MCF 10A (cell line): ENCODE measurements around the gene OR51E1. TPM values are rescaled to one million over a fixed set of nuclear protein-coding genes. Genes with fewer than 3 reads are reported as not detected.

ENCODE experiments used
- BruUV-seq: library from RNA; stranded (reverse); fragments of 400-500 nt; replicated peaks from 2 replicates; lab custom pipeline; 2021; lab: Mats Ljungman, UMichigan
- CTCF ChIA-PET: fragments of 300-600 bp; sonication (Branson Sonifier 250); formaldehyde crosslinking; extraction: SDS; loops from one replicate; lab custom pipeline; 2021; ENCODE audit warnings: antibody characterized with exemption, inconsistent platforms; lab: Yijun Ruan, JAX
- POLR2A ChIA-PET: fragments of 300-600, 350-650 bp; sonication (Branson Sonifier 250); formaldehyde crosslinking; extraction: SDS; loops from one replicate; lab custom pipeline; 2020; ENCODE audit warnings: antibody characterized with exemption, inconsistent platforms; lab: Yijun Ruan, JAX
- DNase-seq: peaks from one replicate; pipeline ENCODE4 v3.0.0-alpha.2; 2018; ENCODE audit not compliant: unreplicated experiment
- H3K27ac Mint-ChIP-seq: one replicate; pipeline ENCODE4 v1.8.0; 2022; ENCODE audit warnings: mild to moderate bottlenecking, low read depth, mixed read lengths; ENCODE audit not compliant: unreplicated experiment
- H3K27me3 Mint-ChIP-seq: one replicate; pipeline ENCODE4 v1.8.0; 2022; ENCODE audit warnings: mixed read lengths; ENCODE audit not compliant: insufficient read depth, unreplicated experiment
- H3K36me3 Mint-ChIP-seq: one replicate; pipeline ENCODE4 v1.8.0; 2022; ENCODE audit warnings: mild to moderate bottlenecking, moderate library complexity, mixed read lengths; ENCODE audit not compliant: insufficient read depth, unreplicated experiment
- H3K4me1 Mint-ChIP-seq: one replicate; pipeline ENCODE4 v1.8.0; 2022; ENCODE audit warnings: mixed read lengths; ENCODE audit not compliant: insufficient read depth, unreplicated experiment
- H3K4me3 Mint-ChIP-seq: one replicate; pipeline ENCODE4 v1.8.0; 2022; ENCODE audit warnings: mild to moderate bottlenecking, moderate library complexity, mixed read lengths; ENCODE audit not compliant: unreplicated experiment
- H3K9me3 Mint-ChIP-seq: one replicate; pipeline ENCODE4 v1.8.0; 2022; ENCODE audit warnings: mixed read lengths; ENCODE audit not compliant: unreplicated experiment
- intact Hi-C: fragments of 100-400 bp; cut with micrococcal nuclease; formaldehyde crosslinking; loops from 2 replicates; pipeline ENCODE4 v1.14.1; 2022
- total RNA-seq: library from RNA; stranded (reverse); gene quantifications from 2 replicates; pipeline ENCODE4 v1.2.3, GENCODE V29; 2022
- TF ChIP-seq, protein P1 (sequence below): fragments of 200-600 bp; IDR thresholded peaks from one replicate; pipeline ENCODE4 v1.8.0; 2022; ENCODE audit warnings: antibody characterized with exemption, mild to moderate bottlenecking; ENCODE audit not compliant: unreplicated experiment

Gene OR51E1
- total RNA-seq, 1 experiment from 2014 or later, result not detected

DNA sequence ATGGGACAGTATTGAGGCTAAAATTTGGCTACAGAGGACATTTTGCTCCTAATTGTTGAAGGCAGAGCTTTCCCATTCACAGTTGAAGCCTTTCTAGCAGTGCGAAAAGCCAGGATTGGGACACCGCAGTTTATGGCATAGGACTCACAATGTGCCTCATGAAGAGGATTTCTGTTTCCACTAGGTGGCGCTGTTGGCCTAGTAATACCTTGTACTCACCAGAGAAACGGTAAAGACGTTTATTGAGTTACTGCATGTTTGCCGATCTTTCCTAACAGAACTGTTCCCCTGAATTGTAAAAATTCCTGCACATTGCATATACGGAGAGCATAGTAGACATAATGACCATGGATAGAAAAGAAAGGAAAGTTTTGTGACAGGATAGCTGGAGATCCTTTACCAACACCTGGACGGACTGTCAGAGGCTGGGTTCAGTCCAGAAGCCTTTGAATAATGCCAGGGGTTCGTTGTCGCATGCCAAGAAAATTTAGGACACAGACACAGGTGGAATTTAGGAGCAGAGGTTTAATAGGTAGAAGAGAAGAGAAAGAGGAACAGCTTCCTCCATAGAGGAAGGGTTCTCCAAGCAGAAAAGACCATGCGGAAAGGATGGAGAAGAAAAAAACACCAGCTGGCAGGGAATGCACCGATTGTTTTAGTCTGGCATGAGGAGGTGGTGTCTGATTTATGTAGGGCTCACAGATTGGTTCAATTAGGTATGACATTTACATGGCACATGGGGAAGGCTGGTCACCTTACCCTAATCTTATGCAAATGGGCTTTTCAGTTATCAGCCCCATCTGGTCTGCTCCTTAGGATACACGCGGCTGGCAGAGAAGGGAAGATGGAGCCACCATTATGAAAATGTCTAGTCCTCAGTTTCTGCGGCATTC lies 17.3 kb upstream of the OR51E1 start:
- DNase-seq, result peak; percentile 88
- intact Hi-C loops, result loop anchor here (1.0 to 5.0 kb wide), 5 partner anchors 378 to 1181 kb away; partner anchors contain the start of gene OR52N2
- TF ChIP-seq, protein P1, sequence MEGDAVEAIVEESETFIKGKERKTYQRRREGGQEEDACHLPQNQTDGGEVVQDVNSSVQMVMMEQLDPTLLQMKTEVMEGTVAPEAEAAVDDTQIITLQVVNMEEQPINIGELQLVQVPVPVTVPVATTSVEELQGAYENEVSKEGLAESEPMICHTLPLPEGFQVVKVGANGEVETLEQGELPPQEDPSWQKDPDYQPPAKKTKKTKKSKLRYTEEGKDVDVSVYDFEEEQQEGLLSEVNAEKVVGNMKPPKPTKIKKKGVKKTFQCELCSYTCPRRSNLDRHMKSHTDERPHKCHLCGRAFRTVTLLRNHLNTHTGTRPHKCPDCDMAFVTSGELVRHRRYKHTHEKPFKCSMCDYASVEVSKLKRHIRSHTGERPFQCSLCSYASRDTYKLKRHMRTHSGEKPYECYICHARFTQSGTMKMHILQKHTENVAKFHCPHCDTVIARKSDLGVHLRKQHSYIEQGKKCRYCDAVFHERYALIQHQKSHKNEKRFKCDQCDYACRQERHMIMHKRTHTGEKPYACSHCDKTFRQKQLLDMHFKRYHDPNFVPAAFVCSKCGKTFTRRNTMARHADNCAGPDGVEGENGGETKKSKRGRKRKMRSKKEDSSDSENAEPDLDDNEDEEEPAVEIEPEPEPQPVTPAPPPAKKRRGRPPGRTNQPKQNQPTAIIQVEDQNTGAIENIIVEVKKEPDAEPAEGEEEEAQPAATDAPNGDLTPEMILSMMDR, result peak; percentile 73
- Mint-ChIP-seq H3K4me1 (no peaks in the 10 kb centered on the region), H3K9me3 (peaks cover 7% of the 10 kb centered on the region), H3K4me3 (no peak overlapping the region), H3K36me3 (no peaks in the 10 kb centered on the region), H3K27ac (no peak overlapping the region), H3K27me3 (peaks cover 45% of the 10 kb centered on the region)
- CTCF ChIA-PET, result interaction anchor here (0.6 to 9.2 kb wide), 30 partner anchors 10 to 756 kb away, joined by 3 to 122 read pairs (median 3); partner anchors contain the start of gene OR51D1
- POLR2A ChIA-PET, result no interaction called here
- BruUV-seq, result no TSS peak

DNA sequence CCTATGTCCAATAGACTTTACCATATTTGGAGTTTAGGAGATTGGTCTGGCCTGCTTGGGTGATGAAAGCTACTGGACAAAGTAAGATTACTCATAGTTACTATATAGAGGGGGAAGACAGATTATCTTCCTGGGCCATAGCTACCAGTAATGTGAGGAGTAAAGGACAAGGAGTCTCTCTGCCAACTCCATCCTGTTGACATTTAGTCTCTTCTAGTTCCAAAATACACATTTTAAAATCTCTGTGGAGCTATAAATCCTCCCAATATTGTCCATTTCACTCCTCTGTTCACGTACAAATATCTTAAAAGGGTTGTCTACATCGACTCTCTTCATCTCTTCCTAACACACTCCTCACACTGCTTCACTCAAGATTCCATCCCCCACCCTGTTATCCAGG lies 7.6 kb upstream of the OR51E1 start:
- no peaks in the 10 kb centered on the region for H3K9me3 Mint-ChIP-seq
- intact Hi-C loops, result loop anchor here (2.0 kb wide), 1 partner anchor 191 kb away; no protein-coding TSS in a partner anchor
- no peaks in the 10 kb centered on the region for H3K4me1 Mint-ChIP-seq
- H3K27ac Mint-ChIP-seq, result no peak overlapping the region
- TF ChIP-seq, protein P1, result no peak
- no peaks in the 10 kb centered on the region for H3K36me3 Mint-ChIP-seq
- no peak overlapping the region for H3K4me3 Mint-ChIP-seq
- CTCF ChIA-PET, result interaction anchor here (0.5 to 4.5 kb wide), 47 partner anchors 9 to 644 kb away, joined by 3 to 122 read pairs (median 4); partner anchors contain the start of gene TRIM68
- H3K27me3 Mint-ChIP-seq, result peaks cover 2% of the 10 kb centered on the region
- DNase-seq, result no peak
- POLR2A ChIA-PET, result no interaction called here
- BruUV-seq, result no TSS peak

DNA sequence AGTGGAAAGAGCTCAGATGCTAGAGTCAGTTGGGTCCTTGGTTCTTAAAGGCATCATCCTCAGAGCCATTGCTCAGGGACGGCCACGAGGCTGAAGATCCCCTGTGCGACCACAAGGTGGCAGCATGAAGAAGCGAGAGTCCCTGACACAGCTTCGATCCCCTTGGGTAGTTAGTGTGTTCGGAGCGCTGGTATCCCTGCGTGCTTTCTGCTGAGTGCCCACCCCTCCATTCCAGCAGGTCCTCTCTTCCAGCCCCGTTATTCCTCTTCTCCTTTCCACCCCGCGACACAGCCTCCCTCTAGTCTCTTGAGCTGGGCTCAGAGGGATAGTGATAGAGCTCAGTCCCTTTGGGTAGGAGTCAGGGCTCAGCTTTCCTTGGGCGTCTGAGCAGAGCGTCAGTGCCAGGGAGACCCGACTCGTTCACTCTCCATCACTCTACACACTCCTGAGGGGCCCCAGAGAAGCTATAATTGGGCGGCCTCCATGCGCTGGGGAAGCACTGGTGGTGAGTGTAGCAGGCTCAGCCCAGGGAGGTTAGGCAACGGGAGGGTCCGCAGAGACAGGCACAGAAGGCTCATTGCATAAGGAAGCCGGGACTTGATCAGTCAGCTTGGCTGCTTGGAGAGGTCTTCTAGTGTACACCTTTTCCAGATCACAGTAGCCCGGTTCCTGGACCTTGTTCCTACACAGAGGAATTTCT lies 6.7 kb upstream of the OR51E1 start, which contains the start of gene OR51D1:
OR51D1 (plus strand) TSS at position 516 of the 700 bp plus-strand sequence. CDS start 2,314 bp downstream, outside the sequence.
- no peak within 1 kb of the TSS for H3K4me3 Mint-ChIP-seq
- no TSS peak for BruUV-seq
- H3K27me3 Mint-ChIP-seq, result no peaks in the 10 kb centered on the region
- no peaks in the 10 kb centered on the region for H3K36me3 Mint-ChIP-seq
- H3K4me1 Mint-ChIP-seq, result no peaks in the 10 kb centered on the region
- H3K9me3 Mint-ChIP-seq, result no peaks in the 10 kb centered on the region
- ChIA-PET CTCF (interaction anchor here (0.5 to 4.5 kb wide), 72 partner anchors 8 to 1987 kb away, joined by 3 to 122 read pairs (median 4); partner anchors contain the start of genes OR52N2, OR52R1 and TRIM68), POLR2A (no interaction called here)
- peak; percentile 65 for DNase-seq
- intact Hi-C loops, result loop anchor here (1.0 to 2.0 kb wide), 2 partner anchors 190 to 367 kb away; no protein-coding TSS in a partner anchor
- TF ChIP-seq, protein P1, result peak; percentile 81
- no peak within 1 kb of the TSS for H3K27ac Mint-ChIP-seq
